Subcutaneous abdominal adipose tissue (tissue), 5 donors: ENCODE measurements around the gene GPAT3.
"Not testable (repeated sequence)": the region's sequence is repeated elsewhere in the genome, so short reads cannot be mapped to it uniquely, and the experiment has no call there.

Experiments used
- H3K27ac ChIP-seq: one replicate; pipeline ENCODE4 v1.7.0; 2013; ENCODE audit warnings: low read depth, mild to moderate bottlenecking, inconsistent platforms, low read length, moderate library complexity
- H3K27me3 ChIP-seq, 5 donors: one replicate each; pipeline ENCODE4 v1.7.0; 2013; ENCODE audit warnings: low read length in 5 of 5, inconsistent platforms in 1 of 5; ENCODE audit not compliant: control insufficient read depth in 5 of 5, insufficient read depth in 4 of 5
- H3K36me3 ChIP-seq, 5 donors: one replicate each; pipeline ENCODE4 v1.7.0; 2013; ENCODE audit warnings: low read length in 5 of 5; ENCODE audit not compliant: control insufficient read depth in 5 of 5, insufficient read depth in 5 of 5
- H3K4me1 ChIP-seq, 5 donors: one replicate each; pipeline ENCODE4 v1.7.0; 2013; ENCODE audit warnings: low read length in 5 of 5, mild to moderate bottlenecking in 3 of 5, moderate library complexity in 1 of 5; ENCODE audit not compliant: control insufficient read depth in 5 of 5, insufficient read depth in 5 of 5
- H3K4me3 ChIP-seq, 5 donors: one replicate each; pipeline ENCODE4 v1.7.0; 2013; ENCODE audit warnings: low read length in 5 of 5, low read depth in 1 of 5
- H3K9ac ChIP-seq, 5 donors: one replicate each; pipeline ENCODE4 v1.7.0; 2013; ENCODE audit warnings: low read length in 5 of 5, mild to moderate bottlenecking in 4 of 5, moderate library complexity in 3 of 5
- H3K9me3 ChIP-seq, 5 donors: one replicate each; pipeline ENCODE4 v1.7.0; 2013; ENCODE audit warnings: low read length in 5 of 5; ENCODE audit not compliant: control insufficient read depth in 5 of 5
- donor health status: healthy.
- donor health status: healthy.
- donor health status: healthy.
- donor health status: healthy.
- donor health status: healthy.

GPAT3 gene

GRCh38 chr4:83613023-83613422 lies 77.1 kb downstream of the GPAT3 start:
- Histone ChIP-seq H3K36me3 (no peaks in the 10 kb centered on the region), H3K27me3 (no peaks in the 10 kb centered on the region), H3K9me3 (peaks cover 2 to 25% (median 19%) of the 10 kb centered on the region in 5 donors), H3K4me1 (no peaks in the 10 kb centered on the region), H3K27ac (no peak overlapping the region), H3K4me3 (no peak overlapping the region), H3K9ac (no peak overlapping the region)

- H3K9ac ChIP-seq: no peak overlapping the region
- no peak overlapping the region for H3K27ac ChIP-seq
- H3K27me3 ChIP-seq: no peaks in the 10 kb centered on the region
- no peak overlapping the region for H3K4me3 ChIP-seq
- H3K4me1 ChIP-seq: peaks cover 0 to 4% (median 0%) of the 10 kb centered on the region in 5 donors
- H3K9me3 ChIP-seq: peaks cover 2 to 25% (median 19%) of the 10 kb centered on the region in 5 donors
- no peaks in the 10 kb centered on the region for H3K36me3 ChIP-seq
These were observed 78.1 kb downstream of the GPAT3 start for GRCh38 chr4:83613994-83614393.

- no peak overlapping the region for H3K4me3 ChIP-seq
- no peak overlapping the region for H3K9ac ChIP-seq
- H3K4me1 ChIP-seq: peaks cover 0 to 4% (median 0%) of the 10 kb centered on the region in 5 donors
- no peaks in the 10 kb centered on the region for H3K36me3 ChIP-seq
- peaks cover 2 to 26% (median 19%) of the 10 kb centered on the region in 5 donors for H3K9me3 ChIP-seq
- H3K27me3 ChIP-seq: no peaks in the 10 kb centered on the region
- H3K27ac ChIP-seq: no peak overlapping the region
These were observed 80.3 kb downstream of the GPAT3 start for GRCh38 chr4:83616252-83616651.

GRCh38 chr4:83617371-83618035 lies 81.6 kb downstream of the GPAT3 start:
- Histone ChIP-seq H3K9me3 (peaks cover 2 to 36% (median 27%) of the 10 kb centered on the region in 5 donors), H3K27me3 (no peaks in the 10 kb centered on the region), H3K9ac (no peak overlapping the region), H3K4me3 (no peak overlapping the region), H3K4me1 (peaks cover 0 to 4% (median 0%) of the 10 kb centered on the region in 5 donors), H3K27ac (no peak overlapping the region), H3K36me3 (no peaks in the 10 kb centered on the region)

GRCh38 chr4:83618431-83618830 lies 82.5 kb downstream of the GPAT3 start:
- Histone ChIP-seq H3K4me3 (no peak overlapping the region), H3K27ac (no peak overlapping the region), H3K9ac (no peak overlapping the region)

GRCh38 chr4:83618991-83619645 lies 83.2 kb downstream of the GPAT3 start:
- H3K4me1 ChIP-seq: peaks cover 0 to 4% (median 0%) of the 10 kb centered on the region in 5 donors
- H3K27me3 ChIP-seq: no peaks in the 10 kb centered on the region
- peaks cover 0 to 33% (median 20%) of the 10 kb centered on the region in 5 donors for H3K9me3 ChIP-seq
- H3K4me3 ChIP-seq: no peak overlapping the region
- H3K9ac ChIP-seq: no peak overlapping the region
- no peaks in the 10 kb centered on the region for H3K36me3 ChIP-seq
- H3K27ac ChIP-seq: no peak overlapping the region

More at GRCh38 chr4:83618431-83618830, 82.5 kb downstream of the GPAT3 start:
- no peaks in the 10 kb centered on the region for H3K36me3 ChIP-seq
- H3K4me1 ChIP-seq: peaks cover 0 to 4% (median 0%) of the 10 kb centered on the region in 5 donors
- no peaks in the 10 kb centered on the region for H3K27me3 ChIP-seq
- peaks cover 1 to 37% (median 25%) of the 10 kb centered on the region in 5 donors for H3K9me3 ChIP-seq

DNA sequence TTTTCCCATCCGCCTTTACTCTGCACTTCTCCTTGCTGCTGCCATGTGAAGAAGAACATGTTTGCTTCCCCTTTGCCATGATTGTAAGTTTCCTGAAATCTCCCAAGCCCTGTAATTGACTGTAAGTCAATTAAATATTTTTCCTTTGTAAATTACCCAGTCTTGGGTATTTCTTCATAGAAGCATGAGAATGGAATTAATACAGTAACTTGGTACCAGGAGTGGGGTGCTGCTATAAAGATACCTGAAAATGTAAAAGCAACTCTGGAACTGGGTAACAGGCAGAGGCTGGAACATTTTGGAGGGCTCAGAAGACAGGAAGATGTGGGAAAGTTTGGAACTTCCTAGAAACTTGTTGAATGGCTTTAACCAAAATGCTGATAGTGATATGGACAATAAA lies 86.2 kb downstream of the GPAT3 start:
- H3K9ac ChIP-seq, H3K4me1 ChIP-seq, H3K4me3 ChIP-seq, H3K27me3 ChIP-seq, H3K36me3 ChIP-seq, H3K27ac ChIP-seq: not testable (repeated sequence)
- peaks cover 0 to 25% (median 12%) of the 10 kb centered on the region in 5 donors for H3K9me3 ChIP-seq

DNA sequence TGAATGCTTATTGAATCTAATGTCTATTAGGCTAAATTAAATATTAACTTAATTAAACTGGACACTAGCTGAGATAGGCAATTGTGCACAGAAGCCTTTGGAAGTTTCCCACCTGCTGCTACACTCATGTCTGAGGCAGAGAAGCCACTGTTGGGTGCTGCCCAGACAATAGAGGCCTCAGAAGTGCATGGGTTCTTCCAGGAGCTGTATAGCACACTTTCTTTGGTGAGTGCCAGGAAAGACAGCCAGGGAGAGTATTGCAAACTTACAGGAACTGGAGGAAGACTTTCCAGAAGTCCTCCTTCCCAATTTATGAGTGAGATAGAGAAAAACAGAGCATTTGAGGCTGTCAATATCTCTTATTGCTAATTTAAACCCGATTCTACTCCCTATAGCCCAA lies 89.9 kb downstream of the GPAT3 start:
- no peak overlapping the region for H3K4me3 ChIP-seq
- H3K27ac ChIP-seq: no peak overlapping the region
- H3K9ac ChIP-seq: no peak overlapping the region
- H3K36me3 ChIP-seq: no peaks in the 10 kb centered on the region
- H3K27me3 ChIP-seq: no peaks in the 10 kb centered on the region
- peaks cover 0 to 22% (median 12%) of the 10 kb centered on the region in 5 donors for H3K9me3 ChIP-seq
- peaks cover 0 to 7% (median 4%) of the 10 kb centered on the region in 5 donors for H3K4me1 ChIP-seq

DNA sequence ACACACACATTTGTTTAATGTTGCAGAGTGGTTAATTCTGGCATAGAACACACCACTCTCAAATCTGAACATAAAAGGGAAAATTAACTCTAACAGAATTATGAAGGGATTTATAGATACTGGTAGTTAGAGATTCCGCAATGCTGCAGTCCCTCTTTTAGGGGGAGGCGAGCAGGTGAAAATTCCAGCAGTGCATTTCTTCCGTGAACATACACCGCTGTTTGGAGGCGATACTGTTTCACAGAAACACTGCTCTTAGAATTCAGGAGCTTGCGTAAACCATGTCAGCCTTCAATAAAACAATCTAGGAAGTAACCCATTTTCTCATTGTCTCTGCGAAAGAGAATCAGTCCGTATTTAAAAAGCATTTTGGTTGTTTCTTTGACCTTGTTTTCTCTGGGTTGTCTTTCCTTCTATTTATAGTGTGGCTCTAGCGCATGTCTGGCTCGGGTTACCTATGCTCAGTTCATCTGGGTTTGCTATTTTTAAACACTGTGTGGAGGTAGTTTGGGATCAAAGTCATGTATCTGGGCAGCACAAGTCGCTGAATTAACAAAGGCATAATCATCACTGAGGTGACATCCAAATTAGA lies 90.4 kb downstream of the GPAT3 start:
- H3K27ac ChIP-seq: no peak overlapping the region
- H3K36me3 ChIP-seq: no peaks in the 10 kb centered on the region
- H3K9ac ChIP-seq: no peak overlapping the region
- H3K9me3 ChIP-seq: peaks cover 0 to 18% (median 12%) of the 10 kb centered on the region in 5 donors
- H3K27me3 ChIP-seq: no peaks in the 10 kb centered on the region
- H3K4me1 ChIP-seq: peaks cover 0 to 10% (median 4%) of the 10 kb centered on the region in 5 donors
- no peak overlapping the region for H3K4me3 ChIP-seq
